Panc1 (cell line): ENCODE data around the gene AKT3.

Source experiments
- POLR2AphosphoS5 ChIP-seq: IDR thresholded peaks from 2 replicates; pipeline ENCODE4 v1.6.1; 2012; ENCODE audit warnings: mild to moderate bottlenecking, low read depth, low read length, moderate library complexity
- SIN3A ChIP-seq: IDR thresholded peaks from 2 replicates; pipeline ENCODE4 v1.6.1; 2012; ENCODE audit warnings: low read depth, mild to moderate bottlenecking, low read length, moderate library complexity, borderline replicate concordance; ENCODE audit not compliant: insufficient read depth
- TCF7L2 ChIP-seq: IDR thresholded peaks from 2 replicates; pipeline ENCODE4 v1.6.1; 2011; ENCODE audit warnings: mild to moderate bottlenecking, low read depth, low read length, inconsistent platforms
- TF ChIP-seq, protein P1 (sequence below): fragments of 450-650 bp; IDR thresholded peaks from 2 replicates; pipeline ENCODE4 v1.5.1; 2017; ENCODE audit warnings: mild to moderate bottlenecking
- TF ChIP-seq, protein P2 (sequence below), 2 experiments: IDR thresholded peaks; 2 replicates each; pipeline ENCODE4 v1.6.1; 2011 to 2012; ENCODE audit warnings: low read depth in 2 of 2, control low read depth in 1 of 2, low read length in 1 of 2, mild to moderate bottlenecking in 1 of 2, moderate library complexity in 1 of 2; ENCODE audit not compliant: insufficient read depth in 1 of 2

DNA sequence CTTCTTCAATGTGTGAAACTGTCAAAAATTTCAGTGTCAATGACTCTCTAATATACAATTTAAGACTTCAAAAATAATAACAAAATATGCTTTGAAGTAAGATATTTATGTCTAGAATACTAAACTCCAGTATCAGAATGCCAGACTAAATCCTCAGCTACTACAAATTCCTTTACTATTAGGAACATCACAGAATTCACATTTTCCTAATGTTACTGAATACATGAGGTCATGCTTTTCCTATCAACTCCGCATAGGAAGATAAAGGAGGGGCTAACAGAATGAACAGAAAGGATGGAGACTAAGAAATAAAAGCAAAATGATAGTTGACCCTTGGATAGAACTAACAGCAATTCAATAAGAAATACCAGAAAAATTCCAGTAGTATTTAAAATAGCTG, 301.5 kb downstream of the AKT3 start:
- TF ChIP-seq, protein P1, sequence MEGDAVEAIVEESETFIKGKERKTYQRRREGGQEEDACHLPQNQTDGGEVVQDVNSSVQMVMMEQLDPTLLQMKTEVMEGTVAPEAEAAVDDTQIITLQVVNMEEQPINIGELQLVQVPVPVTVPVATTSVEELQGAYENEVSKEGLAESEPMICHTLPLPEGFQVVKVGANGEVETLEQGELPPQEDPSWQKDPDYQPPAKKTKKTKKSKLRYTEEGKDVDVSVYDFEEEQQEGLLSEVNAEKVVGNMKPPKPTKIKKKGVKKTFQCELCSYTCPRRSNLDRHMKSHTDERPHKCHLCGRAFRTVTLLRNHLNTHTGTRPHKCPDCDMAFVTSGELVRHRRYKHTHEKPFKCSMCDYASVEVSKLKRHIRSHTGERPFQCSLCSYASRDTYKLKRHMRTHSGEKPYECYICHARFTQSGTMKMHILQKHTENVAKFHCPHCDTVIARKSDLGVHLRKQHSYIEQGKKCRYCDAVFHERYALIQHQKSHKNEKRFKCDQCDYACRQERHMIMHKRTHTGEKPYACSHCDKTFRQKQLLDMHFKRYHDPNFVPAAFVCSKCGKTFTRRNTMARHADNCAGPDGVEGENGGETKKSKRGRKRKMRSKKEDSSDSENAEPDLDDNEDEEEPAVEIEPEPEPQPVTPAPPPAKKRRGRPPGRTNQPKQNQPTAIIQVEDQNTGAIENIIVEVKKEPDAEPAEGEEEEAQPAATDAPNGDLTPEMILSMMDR: no peak
- TF ChIP-seq, protein P2, sequence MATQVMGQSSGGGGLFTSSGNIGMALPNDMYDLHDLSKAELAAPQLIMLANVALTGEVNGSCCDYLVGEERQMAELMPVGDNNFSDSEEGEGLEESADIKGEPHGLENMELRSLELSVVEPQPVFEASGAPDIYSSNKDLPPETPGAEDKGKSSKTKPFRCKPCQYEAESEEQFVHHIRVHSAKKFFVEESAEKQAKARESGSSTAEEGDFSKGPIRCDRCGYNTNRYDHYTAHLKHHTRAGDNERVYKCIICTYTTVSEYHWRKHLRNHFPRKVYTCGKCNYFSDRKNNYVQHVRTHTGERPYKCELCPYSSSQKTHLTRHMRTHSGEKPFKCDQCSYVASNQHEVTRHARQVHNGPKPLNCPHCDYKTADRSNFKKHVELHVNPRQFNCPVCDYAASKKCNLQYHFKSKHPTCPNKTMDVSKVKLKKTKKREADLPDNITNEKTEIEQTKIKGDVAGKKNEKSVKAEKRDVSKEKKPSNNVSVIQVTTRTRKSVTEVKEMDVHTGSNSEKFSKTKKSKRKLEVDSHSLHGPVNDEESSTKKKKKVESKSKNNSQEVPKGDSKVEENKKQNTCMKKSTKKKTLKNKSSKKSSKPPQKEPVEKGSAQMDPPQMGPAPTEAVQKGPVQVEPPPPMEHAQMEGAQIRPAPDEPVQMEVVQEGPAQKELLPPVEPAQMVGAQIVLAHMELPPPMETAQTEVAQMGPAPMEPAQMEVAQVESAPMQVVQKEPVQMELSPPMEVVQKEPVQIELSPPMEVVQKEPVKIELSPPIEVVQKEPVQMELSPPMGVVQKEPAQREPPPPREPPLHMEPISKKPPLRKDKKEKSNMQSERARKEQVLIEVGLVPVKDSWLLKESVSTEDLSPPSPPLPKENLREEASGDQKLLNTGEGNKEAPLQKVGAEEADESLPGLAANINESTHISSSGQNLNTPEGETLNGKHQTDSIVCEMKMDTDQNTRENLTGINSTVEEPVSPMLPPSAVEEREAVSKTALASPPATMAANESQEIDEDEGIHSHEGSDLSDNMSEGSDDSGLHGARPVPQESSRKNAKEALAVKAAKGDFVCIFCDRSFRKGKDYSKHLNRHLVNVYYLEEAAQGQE (IDR thresholded peaks at IDR 0.05; ENCODE audit: insufficient read depth in 1 of 2, low read depth in 2 of 2, low read length in 1 of 2): no peak
- TF ChIP-seq POLR2AphosphoS5: no peak
- TF ChIP-seq SIN3A: no peak
- no peak for TF ChIP-seq TCF7L2
